HepG2 (cell line): Measurements from ENCODE around the gene CHEK1. TPM values are rescaled to one million over a fixed set of nuclear protein-coding genes. Genes with fewer than 3 reads are reported as not detected.

Experiments used
- ATAC-seq: fragments of 200-7000 bp; cut with Tn5 transposase; 3 replicates; pipeline ENCODE4 v1.9.1; 2020; ENCODE audit warnings: mild to moderate bottlenecking, moderate library complexity
- BruUV-seq: library from RNA; stranded (reverse); fragments of 400-500 nt; replicated peaks from 2 replicates; lab custom pipeline; 2021; lab: Mats Ljungman, UMichigan
- CTCF ChIA-PET: fragments of 300-600 bp; formaldehyde crosslinking; extraction: SDS; loops from one replicate; lab custom pipeline; 2021; ENCODE audit warnings: low total read pairs, inconsistent platforms, low intra/inter-chr PET ratio; lab: Yijun Ruan, JAX
- POLR2A ChIA-PET: fragments of 350-600 bp; sonication (Branson Sonifier 250); formaldehyde crosslinking; loops from one replicate; lab custom pipeline; 2020; ENCODE audit warnings: antibody characterized with exemption, inconsistent platforms; lab: Yijun Ruan, JAX
- DNase-seq: peaks from one replicate; pipeline ENCODE4 v3.0.0-alpha.2; 2015; ENCODE audit warnings: low spot score
- FAIRE-seq: peaks from 3 replicates; lab custom pipeline; 2011; peaks lifted over from hg19 to GRCh38; lab: Jason Lieb, UNC
- H2AFZ ChIP-seq: one replicate; pipeline ENCODE4 v1.6.1; 2011; ENCODE audit warnings: low read length, inconsistent platforms
- H3K27ac ChIP-seq: fragments of 300-600 bp; 3 replicates; pipeline ENCODE4 v1.8.0; 2011; ENCODE audit warnings: mixed run types, mild to moderate bottlenecking, mixed read lengths, low read length, inconsistent platforms; ENCODE audit not compliant: insufficient read depth; ENCODE audit errors: extremely low read length
- H3K27me3 ChIP-seq, 2 experiments: fragments of 200-600 bp in 1 of 2; 2 replicates in 1 of 2; 3 replicates in 1 of 2; pipeline versions ENCODE4 v1.6.0 to v1.8.0; 2011; ENCODE audit warnings: low read length in 2 of 2, mild to moderate bottlenecking in 2 of 2, moderate library complexity in 2 of 2, inconsistent platforms in 1 of 2; ENCODE audit not compliant: insufficient read depth in 2 of 2, control insufficient read depth in 1 of 2
- H3K36me3 ChIP-seq, 2 experiments: fragments of 200-600 bp in 1 of 2; replicated peaks in 1 of 2; 2 replicates in 1 of 2; 3 replicates in 1 of 2; pipeline versions ENCODE4 v1.5.1 to v1.8.0; 2011; ENCODE audit warnings: low read length in 2 of 2, inconsistent platforms in 1 of 2; ENCODE audit not compliant: insufficient read depth in 2 of 2, control insufficient read depth in 1 of 2
- H3K4me1 ChIP-seq: 2 replicates; pipeline ENCODE4 v1.5.1; 2012; ENCODE audit warnings: low read length, inconsistent platforms; ENCODE audit not compliant: insufficient read depth
- H3K4me2 ChIP-seq: 2 replicates; pipeline ENCODE4 v1.6.0; 2011; ENCODE audit warnings: low read depth, low read length, inconsistent platforms
- H3K4me3 ChIP-seq, 3 experiments: fragments of 200-600 bp in 1 of 3; sonication (generic), shearing (Covaris generic) in 1 of 3; replicated peaks in 1 of 3; 2 replicates each; pipeline ENCODE4 v1.5.1; 2011 to 2016; ENCODE audit warnings: low read length in 3 of 3, inconsistent platforms in 2 of 3, low read depth in 2 of 3, mild to moderate bottlenecking in 2 of 3, control low read depth in 1 of 3, mixed read lengths in 1 of 3; ENCODE audit not compliant: insufficient read depth in 1 of 3
- H3K79me2 ChIP-seq: one replicate; pipeline ENCODE4 v1.6.1; 2011; ENCODE audit warnings: low read length, inconsistent platforms; ENCODE audit not compliant: insufficient read depth
- H3K9ac ChIP-seq: 2 replicates; pipeline ENCODE4 v1.6.0; 2011; ENCODE audit warnings: mild to moderate bottlenecking, low read depth, low read length, inconsistent platforms; ENCODE audit not compliant: insufficient read depth
- H3K9me3 ChIP-seq: 2 replicates; pipeline ENCODE4 v1.5.1; 2012; ENCODE audit warnings: mild to moderate bottlenecking, low read length
- H4K20me1 ChIP-seq: 2 replicates; pipeline ENCODE4 v1.6.0; 2011; ENCODE audit warnings: inconsistent platforms, mild to moderate bottlenecking, low read length, moderate library complexity; ENCODE audit not compliant: insufficient read depth
- SMAD9 ChIP-seq: sonication (generic); formaldehyde crosslinking; IDR thresholded peaks from 2 replicates; pipeline ENCODE4 v1.5.1; 2020; ENCODE audit warnings: mild to moderate bottlenecking, missing genetic modification reagents
- SP2 ChIP-seq: sonication (generic); formaldehyde crosslinking; IDR thresholded peaks from 2 replicates; pipeline ENCODE4 v1.5.1; 2020; ENCODE audit warnings: mild to moderate bottlenecking, missing genetic modification reagents
- ZNF24 ChIP-seq: fragments of 450-650 bp; IDR thresholded peaks from 2 replicates; pipeline ENCODE4 v1.6.1; 2017; ENCODE audit warnings: antibody characterized with exemption, mild to moderate bottlenecking
- WGBS: methylation state at CpG from one replicate; pipeline ENCODE4 v1.1.6; 2017; ENCODE audit warnings: low lambda C conversion rate; 5-methylcytosine and 5-hydroxymethylcytosine counted together
- in situ Hi-C: cut with HindIII; loops from 2 replicates; pipeline ENCODE4 v1.10.0; 2017; ENCODE audit warnings: low pct_unique_long_range_greater_than_20kb; ENCODE audit not compliant: extremely low pct_ligation_motif_present
- intact Hi-C: fragments of 100-400 bp; cut with micrococcal nuclease; formaldehyde crosslinking; loops from one replicate; pipeline ENCODE4 v1.10.0; 2022; ENCODE audit not compliant: unreplicated experiment
- polyA plus RNA-seq, 8 experiments: library from polyadenylated mRNA; depleted of rRNA in 3 of 8; stranded (reverse) in 7 of 8; unstranded in 1 of 8; fragments of >200 nt; fragmentation: Illumina TruSeq in 4 of 8; extraction: Trizol in 4 of 8; gene quantifications; 2 replicates each; pipeline versions ENCODE4 v1.2.1 to v1.2.3, GENCODE V29; 2011 to 2016; ENCODE audit warnings: low read depth in 4 of 8, missing spikeins in 1 of 8, mixed read lengths in 1 of 8; ENCODE audit not compliant: insufficient read depth in 1 of 8
- total RNA-seq, 5 experiments: library from RNA; depleted of rRNA; stranded (reverse); fragments of >200 nt; fragmentation: Illumina TruSeq; extraction: Trizol; gene quantifications; 2 replicates each; pipeline ENCODE4 v1.2.3, GENCODE V29; 2016; ENCODE audit warnings: low read depth in 1 of 5

The CHEK1 gene
- total and polyA plus RNA-seq, 2 of the 13 experiments (the other 11 are each of a cell fraction or from before 2014, with no cell fraction given): 17.8 to 83.2 TPM

GRCh38 chr11:125663910-125664309 is 38.9 kb downstream of the CHEK1 start:
- no peak overlapping the region for H3K4me2 ChIP-seq
- H4K20me1 ChIP-seq: no peaks in the 10 kb centered on the region
- BruUV-seq: no TSS peak
- H3K36me3 ChIP-seq: peaks cover 0 to 8% of the 10 kb centered on the region in 2 experiments; a peak in 2 of 5 replicates
- intact Hi-C loops (no loop called here), in situ Hi-C loops (no loop called here)
- no peak for ATAC-seq
- no peaks in the 10 kb centered on the region for H3K79me2 ChIP-seq
- ChIA-PET POLR2A (no interaction called here), CTCF (no interaction called here)
- no peaks in the 10 kb centered on the region for H3K4me1 ChIP-seq
- H3K4me3 ChIP-seq: no peak overlapping the region
- TF ChIP-seq SMAD9 (CRISPR knock-in tag) (no peak), ZNF24 (no peak)
- WGBS: 99% methylated on average over 3 of the region's 3 CpGs
- H3K27me3 ChIP-seq: no peaks in the 10 kb centered on the region
- H3K9me3 ChIP-seq: no peaks in the 10 kb centered on the region
- no peak overlapping the region for H3K9ac ChIP-seq
- H2AFZ ChIP-seq: no peak overlapping the region
- H3K27ac ChIP-seq: no peak overlapping the region
- no peak for DNase-seq
- FAIRE-seq: no peak

- H3K27me3 ChIP-seq: no peaks in the 10 kb centered on the region
- H4K20me1 ChIP-seq: no peaks in the 10 kb centered on the region
- intact Hi-C loops (no loop called here), in situ Hi-C loops (no loop called here)
- no peak for DNase-seq
- no peaks in the 10 kb centered on the region for H3K79me2 ChIP-seq
- H3K9me3 ChIP-seq: no peaks in the 10 kb centered on the region
- H3K27ac ChIP-seq: no peak overlapping the region
- H3K4me2 ChIP-seq: no peak overlapping the region
- FAIRE-seq: no peak
- no peak overlapping the region for H3K9ac ChIP-seq
- no peaks in the 10 kb centered on the region for H3K4me1 ChIP-seq
- ATAC-seq: no peak
- CTCF ChIA-PET: no interaction called here
- no peak overlapping the region for H2AFZ ChIP-seq
- peaks cover 0 to 18% of the 10 kb centered on the region in 2 experiments; a peak in 2 of 5 replicates for H3K36me3 ChIP-seq
- TF ChIP-seq SP2: no peak
- TF ChIP-seq, all 625 proteins: peak for 0
- BruUV-seq: no TSS peak
- 99% methylated on average over 2 of the region's 2 CpGs for WGBS
- H3K4me3 ChIP-seq: no peak overlapping the region
- POLR2A ChIA-PET: no interaction called here
Measured at GRCh38 chr11:125667151-125667550, 42.2 kb downstream of the CHEK1 start.
